Measurements from ENCODE around the gene UPP1.
"Not testable (repeated sequence)": the region's sequence is repeated elsewhere in the genome, so short reads cannot be mapped to it uniquely, and the experiment has no call there.

Gene UPP1

DNA sequence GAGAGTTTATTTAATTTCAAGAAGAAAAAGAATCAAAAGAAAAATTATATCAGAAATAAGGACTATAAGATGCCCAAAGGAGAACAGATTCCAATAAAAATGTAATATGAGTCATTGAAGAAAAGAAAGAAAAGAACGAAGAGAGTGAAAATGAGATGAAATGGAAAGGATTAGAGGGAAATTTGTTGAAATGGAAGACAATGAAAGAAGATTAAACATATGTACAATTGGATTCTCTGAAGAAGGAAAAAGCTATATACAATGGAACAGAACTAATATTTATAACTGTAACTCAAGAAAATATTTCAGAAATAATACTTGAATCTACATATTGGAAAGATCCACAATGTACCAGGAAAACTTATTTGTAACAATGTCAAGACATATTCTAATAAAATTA lies 25.1 kb upstream of the UPP1 start:
- FAIRE-seq (no peak), DNase-seq (ENCODE audit: insufficient read length, low spot score) (no peak)
- TF ChIP-seq, protein P1, sequence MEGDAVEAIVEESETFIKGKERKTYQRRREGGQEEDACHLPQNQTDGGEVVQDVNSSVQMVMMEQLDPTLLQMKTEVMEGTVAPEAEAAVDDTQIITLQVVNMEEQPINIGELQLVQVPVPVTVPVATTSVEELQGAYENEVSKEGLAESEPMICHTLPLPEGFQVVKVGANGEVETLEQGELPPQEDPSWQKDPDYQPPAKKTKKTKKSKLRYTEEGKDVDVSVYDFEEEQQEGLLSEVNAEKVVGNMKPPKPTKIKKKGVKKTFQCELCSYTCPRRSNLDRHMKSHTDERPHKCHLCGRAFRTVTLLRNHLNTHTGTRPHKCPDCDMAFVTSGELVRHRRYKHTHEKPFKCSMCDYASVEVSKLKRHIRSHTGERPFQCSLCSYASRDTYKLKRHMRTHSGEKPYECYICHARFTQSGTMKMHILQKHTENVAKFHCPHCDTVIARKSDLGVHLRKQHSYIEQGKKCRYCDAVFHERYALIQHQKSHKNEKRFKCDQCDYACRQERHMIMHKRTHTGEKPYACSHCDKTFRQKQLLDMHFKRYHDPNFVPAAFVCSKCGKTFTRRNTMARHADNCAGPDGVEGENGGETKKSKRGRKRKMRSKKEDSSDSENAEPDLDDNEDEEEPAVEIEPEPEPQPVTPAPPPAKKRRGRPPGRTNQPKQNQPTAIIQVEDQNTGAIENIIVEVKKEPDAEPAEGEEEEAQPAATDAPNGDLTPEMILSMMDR (IDR thresholded peaks at IDR 0.05; ENCODE audit: insufficient read depth, missing control alignments), result no peak

DNA sequence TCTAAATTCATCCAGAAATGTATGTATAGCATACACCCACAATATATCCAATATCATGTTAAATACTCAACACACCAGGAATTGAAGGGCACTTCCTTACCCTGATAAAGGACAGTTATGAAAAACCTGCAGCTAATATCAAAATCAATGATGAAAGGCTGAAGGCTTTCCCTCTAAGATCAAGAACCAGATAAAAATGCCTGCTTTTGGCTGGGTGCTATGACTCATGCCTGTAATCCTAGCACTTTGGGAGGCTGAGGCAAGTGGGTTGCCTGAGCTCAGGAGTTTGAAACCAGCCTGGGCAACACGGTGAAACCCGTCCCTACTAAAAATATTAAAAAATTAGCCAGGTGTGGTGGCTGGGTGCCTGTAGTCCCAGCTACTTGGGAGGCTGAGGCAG lies 21.6 kb upstream of the UPP1 start:
- no peak for FAIRE-seq
- DNase-seq (ENCODE audit: insufficient read length, low spot score), result no peak
- TF ChIP-seq, protein P1 (IDR thresholded peaks at IDR 0.05; ENCODE audit: insufficient read depth, missing control alignments), result no peak

DNA sequence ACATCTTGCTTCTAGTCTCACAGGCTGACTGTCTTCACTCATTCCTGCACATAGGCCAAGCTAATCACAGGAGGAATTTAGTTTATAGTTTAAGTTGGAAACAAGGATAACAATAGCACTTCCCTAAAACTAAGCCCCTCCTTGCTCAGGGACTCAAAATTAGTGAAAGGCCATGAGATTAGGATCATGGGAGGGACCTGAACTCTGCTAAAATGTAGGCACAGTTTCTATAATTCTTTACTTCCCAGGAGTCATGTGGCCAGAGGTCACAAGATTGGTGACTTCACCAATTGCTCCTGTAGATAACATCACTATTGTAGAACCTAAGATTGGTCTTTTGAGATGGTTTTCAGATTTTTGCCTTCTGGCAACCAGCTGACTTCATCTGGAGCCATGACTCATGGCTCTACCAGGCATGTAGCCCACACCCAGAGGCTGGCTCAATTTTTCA lies 14.8 kb upstream of the UPP1 start:
- TF ChIP-seq, protein P1 (IDR thresholded peaks at IDR 0.05; ENCODE audit: insufficient read depth, missing control alignments), result no peak
- FAIRE-seq (no peak), DNase-seq (ENCODE audit: insufficient read length, low spot score) (no peak)

DNA sequence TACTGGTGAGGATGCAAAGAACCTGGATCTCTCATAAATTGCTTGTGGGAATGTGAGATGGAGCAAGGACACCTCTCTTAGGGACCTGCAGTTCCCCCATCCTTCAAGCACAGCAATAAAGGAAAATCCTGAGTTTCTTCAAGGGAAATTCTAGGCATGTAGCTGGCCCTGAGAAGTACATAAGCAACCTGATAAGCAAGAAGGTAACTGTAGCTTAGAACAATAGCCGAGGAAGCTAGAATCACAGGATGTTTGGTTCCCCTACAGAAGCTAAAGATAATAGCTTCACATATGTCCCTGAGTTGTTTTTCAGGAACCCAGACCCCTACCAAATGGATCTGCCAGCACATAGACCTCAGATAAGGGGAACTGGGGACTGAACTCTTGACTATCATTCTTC lies 11.6 kb upstream of the UPP1 start:
- no peak for FAIRE-seq
- TF ChIP-seq, protein P1 (IDR thresholded peaks at IDR 0.05; ENCODE audit: insufficient read depth, missing control alignments), result no peak
- DNase-seq (ENCODE audit: insufficient read length, low spot score), result no peak

DNA sequence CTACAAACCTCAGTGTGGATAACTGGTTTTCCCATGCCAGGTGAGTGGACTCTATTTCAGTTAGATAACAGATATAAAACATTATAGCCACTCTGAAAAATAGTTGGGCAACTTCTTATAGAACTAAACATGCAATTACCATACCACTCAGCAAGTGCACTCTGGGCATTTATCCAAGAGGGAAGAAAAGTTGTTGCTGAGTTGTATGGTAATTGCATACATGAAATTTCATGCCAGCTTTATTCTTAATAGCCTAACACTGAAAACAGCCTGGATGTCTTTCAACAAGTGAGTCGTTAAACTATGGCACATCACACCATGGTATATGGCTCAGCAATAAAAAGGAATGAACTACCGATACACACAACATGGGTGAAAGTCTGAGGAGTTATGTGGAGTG lies 10.6 kb upstream of the UPP1 start:
- FAIRE-seq (no peak), DNase-seq (ENCODE audit: insufficient read length, low spot score) (no peak)
- TF ChIP-seq, protein P1 (IDR thresholded peaks at IDR 0.05; ENCODE audit: insufficient read depth, missing control alignments), result no peak

DNA sequence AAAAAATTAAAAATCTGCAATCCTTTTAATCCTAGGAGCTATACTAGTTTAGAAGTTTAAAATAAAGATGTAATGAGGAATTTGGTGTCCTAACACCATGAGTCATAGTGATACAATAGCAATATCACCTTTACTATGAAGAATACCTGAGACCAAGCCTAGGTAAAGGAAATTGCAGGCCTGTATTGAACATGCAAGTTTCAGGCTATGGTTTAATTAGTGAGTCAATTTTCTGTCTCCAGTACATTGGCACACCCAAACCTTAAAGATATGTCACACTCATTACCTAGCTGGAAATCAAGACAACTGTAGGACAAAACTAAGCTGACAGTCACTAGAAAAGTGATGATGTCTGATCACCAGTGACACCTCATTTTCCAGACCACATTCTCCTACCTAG lies 6.7 kb upstream of the UPP1 start:
- peak; percentile 6 for FAIRE-seq
- not testable (repeated sequence) for DNase-seq (ENCODE audit: insufficient read length, low spot score)

DNA sequence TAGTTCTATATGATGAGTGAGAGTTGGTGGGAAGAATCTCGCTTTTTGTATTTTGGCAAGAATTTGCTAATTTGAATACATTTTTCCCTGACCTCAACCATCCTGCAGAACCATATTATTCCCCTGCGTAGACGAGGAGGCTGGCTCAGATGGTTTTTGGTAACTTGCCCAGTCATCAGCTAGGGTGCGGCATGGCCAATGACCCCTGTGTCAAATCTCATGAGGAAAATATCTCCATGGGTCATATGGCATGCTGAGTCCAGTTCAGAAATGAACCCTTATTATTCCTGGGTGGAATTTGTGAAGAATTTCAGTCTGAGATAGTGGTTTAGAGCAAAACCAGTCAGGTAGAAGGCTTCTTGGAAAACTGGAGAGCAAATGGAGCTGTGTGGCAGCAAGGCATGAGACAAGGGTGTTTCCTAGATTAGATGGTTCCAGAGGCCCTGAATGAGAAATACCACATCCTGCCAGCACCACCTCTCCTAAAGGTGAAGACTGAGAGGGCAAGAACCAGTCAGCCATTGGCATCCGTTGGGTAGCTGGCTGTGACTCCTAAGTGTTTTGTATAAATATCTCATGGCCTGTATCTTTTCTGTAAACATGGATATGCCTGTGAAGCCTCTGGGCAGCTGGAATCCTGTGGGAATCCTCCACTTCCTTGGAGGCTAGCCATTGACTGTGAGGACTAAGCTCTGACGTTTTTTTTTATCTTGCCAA lies 5.8 kb upstream of the UPP1 start:
- DNase-seq (ENCODE audit: insufficient read length, low spot score) (no peak), FAIRE-seq (no peak)
- TF ChIP-seq, protein P1 (IDR thresholded peaks at IDR 0.05; ENCODE audit: insufficient read depth, missing control alignments), result no peak

All from D721Med (cell line).